ENCODE measurements around the gene PAK4. TPM values are rescaled to one million over a fixed set of nuclear protein-coding genes. Genes with fewer than 3 reads are reported as not detected.
A peak's percentile ranks its signal among the peaks of the same experiment; 100 is the strongest.
"Not testable (repeated sequence)": the region's sequence is repeated elsewhere in the genome, so short reads cannot be mapped to it uniquely, and the experiment has no call there.

Gene PAK4
- total RNA-seq, 1 experiment from 2014 or later, result 7.1 TPM

DNA sequence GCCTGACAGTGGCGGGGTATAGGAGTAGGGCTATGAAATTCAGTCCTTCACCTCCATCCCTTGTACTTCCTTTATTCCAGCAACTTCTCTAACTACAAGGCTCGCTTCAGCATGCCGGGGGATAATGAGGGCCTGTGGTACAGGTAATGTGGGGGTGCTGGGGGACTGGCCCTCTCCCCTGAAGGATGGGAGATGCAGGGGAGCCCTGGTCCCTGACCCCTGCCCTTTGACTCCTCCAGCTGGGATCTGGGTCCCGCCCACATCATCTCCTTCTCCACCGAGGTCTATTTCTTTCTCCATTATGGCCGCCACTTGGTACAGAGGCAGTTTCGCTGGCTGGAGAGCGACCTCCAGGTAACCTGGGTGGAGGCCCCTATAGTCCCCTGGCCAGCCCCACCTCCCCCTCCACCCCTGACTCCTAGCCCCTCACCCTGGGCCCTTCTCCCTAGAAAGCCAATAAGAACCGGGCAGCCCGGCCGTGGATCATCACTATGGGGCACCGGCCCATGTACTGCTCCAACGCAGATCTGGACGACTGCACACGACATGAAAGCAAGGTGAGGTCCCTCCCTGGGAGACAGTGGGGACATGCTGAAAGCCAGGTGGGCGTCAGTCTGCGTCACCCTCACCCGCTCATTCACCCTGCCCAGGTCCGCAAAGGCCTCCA lies 25.0 kb upstream of the PAK4 start:
- DNase-seq (ENCODE audit: low read depth), result no peak

DNA sequence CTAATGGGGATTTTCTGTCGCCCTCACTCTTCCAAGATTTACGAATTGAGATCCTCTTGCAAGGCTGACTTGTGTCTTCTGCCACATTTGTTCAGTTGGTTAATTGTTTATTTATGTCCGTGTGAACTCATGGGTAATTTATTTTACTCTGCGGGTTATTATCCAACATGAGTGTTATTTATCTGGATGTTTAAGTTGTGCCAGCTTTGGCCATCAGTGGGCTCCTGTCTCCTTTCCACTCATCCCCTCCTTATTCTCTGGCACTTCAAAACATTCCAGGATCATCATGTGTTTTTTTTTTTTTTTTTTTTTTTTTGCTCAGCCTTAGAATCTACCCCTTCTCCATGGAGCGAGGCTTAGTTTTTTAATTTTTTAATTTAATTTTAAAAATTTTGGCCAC lies 22.4 kb upstream of the PAK4 start:
- no peak for DNase-seq (ENCODE audit: low read depth)

DNA sequence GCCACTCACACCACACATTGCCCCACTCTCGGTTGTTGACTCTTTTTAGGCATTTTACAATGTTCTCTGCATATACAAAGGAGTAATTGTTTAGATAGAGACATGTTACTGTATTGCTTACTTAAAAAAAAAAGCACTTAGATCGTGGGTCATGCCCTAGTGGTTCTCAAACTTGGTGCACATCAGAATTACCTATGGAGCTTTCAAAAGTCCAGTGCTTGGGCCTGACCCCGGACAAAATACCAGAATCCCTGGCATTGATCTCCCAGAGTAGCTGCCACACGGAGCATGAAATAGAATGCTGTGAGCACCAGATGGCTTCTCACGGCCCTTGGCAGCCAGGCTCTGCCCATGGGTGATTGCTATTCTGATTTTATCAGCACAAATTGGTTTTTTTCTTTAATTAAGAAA lies 21.4 kb upstream of the PAK4 start:
- DNase-seq (ENCODE audit: low read depth), result no peak

DNA sequence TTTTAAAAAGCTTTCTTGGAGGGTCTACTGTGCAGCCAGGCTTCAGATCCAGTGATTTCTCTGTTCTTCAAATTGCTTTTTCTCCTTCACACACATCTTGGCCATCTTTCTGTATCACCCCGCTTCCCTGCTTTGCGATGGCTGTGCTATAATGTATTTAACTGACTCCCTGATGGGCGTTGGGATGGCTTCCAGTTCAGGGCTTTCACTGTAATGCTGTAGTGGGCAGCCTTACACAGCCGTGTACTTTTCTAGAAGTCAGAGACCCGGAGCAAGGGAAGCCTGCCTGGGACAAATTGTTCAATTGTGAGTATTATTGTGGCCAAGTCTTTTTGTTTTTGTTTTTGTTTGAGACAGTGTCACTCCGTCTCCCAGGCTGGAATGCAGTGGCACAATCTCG lies 19.4 kb upstream of the PAK4 start:
- DNase-seq (ENCODE audit: low read depth), result no peak

DNA sequence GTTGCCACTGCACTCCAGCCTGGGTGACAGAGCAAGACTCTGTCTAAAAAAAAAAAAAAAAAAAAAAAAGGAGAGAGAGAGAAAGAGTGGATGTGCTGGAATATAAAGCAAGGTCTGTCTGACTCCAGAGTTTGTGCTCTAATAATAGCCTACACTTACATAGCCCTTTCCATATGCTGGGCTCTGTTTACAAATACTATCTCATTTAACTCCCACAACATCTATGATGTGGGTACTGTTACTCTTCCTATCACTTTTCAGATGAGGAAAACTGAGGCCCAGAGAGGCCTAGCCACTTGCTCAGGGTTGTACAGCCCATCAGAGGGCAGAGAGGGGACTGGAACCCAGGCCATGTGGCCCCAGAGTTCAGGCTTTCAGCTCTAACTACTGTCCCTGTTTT lies 15.9 kb upstream of the PAK4 start:
- DNase-seq (ENCODE audit: low read depth), result no peak

DNA sequence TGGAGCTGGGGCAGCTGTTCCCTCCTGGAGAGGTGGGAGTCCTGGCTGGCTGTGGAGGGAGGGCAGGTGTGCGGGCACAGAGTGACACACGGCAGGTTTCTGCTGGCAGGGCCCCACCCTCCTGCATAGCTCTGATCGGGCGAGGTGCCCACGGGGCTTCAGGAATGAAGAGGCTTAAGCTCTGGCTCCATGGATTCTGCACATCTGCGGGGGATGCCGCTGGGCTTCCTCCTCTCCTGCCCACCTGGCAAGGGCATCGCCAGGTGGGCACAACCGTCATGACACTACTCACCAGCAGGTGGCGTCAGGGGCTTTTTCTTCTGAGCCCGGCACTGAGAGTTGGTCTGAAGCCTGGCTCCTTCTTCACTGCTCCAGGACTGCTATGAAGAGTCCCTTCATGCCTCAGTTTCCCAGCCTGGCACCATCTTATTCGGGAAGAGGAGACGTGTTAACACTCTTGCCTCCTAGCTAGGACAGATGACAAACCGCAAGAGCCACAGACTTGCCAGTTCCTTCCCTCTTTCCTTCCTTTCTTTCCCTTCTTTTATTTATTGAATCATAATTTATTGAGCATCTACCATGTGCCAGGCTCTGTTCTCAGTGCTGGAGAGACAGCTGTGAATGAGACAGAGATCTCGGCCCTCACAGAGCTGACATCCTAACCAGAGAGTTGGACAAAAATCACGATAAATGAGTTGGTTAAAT lies 15.2 kb upstream of the PAK4 start:
- DNase-seq (ENCODE audit: low read depth), result peak; percentile 32

DNA sequence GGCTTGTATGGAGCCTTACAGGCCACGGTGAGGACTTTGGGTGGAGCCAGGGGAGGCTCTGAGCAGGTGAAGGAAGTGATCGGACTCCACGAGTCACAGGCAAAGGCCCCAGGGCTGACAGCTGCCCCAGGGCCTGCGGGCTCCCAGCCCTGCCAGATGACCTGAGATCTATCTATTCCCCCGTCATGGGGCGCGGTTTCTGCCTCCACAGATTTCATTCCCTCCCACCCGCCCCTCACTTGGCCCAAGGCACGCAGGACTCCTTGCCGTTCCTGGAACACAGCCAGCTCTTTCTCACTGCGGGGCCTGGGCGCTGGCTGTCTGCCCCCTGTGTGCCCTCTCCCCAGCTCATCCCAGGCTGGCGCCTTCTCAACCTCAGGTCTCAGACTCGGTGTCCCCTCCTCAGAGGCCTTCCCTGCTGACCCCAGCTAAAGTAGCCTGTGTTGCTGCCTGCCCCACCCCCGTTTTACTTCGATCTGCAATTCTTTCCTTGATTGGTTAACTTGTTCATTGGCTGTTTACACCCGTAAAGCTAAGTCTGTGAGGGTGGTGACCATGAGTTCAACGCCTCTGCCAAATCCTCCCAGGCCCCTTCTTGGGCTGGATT lies 13.9 kb upstream of the PAK4 start:
- peak; percentile 12 for DNase-seq (ENCODE audit: low read depth)

DNA sequence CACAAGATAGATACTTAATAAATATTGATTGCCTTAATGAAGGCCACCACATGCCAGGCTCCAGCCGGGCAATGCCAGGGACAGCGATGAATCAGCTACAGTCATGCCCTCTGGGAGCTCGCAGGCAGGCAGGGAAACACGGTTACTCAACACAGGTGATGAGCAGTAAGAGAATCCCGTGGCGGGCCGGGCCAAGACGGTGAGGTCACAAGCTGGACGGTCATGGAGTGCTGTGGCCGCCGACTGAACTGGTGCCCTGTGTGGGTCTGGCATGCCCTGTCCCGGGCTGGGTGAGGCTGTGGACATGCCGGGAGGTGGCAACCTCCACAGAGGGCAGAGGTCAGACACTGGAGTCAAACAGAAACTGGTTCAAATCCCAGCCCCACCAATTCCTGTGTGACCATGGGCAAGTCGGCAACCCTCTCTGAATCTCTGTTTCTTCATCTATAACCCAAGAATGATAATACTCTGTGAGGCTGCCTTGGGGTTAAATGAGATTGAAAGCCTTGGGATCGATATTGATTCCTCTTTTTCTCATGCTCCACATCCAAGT lies 13.2 kb upstream of the PAK4 start:
- DNase-seq (ENCODE audit: low read depth), result peak; percentile 39

DNA sequence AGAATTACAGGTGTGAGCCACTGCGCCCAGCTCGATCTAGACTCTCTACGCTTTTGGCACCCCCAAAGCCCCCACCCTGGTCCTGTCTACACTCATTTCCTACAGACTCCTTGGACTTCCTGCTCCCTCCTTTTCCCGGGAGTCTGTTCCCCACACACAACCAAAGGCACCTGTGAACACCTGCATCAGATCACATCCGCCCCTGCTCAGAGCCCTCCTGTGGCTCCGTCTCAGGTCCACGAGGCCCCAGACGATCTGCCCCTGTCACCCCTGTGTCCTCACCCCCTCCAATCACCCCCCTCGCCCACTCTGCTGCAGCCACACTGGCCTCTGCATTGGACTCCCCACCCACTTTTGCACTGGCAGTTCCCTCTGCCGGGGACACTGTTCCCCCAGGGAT lies 12.4 kb upstream of the PAK4 start:
- DNase-seq (ENCODE audit: low read depth), result no peak

DNA sequence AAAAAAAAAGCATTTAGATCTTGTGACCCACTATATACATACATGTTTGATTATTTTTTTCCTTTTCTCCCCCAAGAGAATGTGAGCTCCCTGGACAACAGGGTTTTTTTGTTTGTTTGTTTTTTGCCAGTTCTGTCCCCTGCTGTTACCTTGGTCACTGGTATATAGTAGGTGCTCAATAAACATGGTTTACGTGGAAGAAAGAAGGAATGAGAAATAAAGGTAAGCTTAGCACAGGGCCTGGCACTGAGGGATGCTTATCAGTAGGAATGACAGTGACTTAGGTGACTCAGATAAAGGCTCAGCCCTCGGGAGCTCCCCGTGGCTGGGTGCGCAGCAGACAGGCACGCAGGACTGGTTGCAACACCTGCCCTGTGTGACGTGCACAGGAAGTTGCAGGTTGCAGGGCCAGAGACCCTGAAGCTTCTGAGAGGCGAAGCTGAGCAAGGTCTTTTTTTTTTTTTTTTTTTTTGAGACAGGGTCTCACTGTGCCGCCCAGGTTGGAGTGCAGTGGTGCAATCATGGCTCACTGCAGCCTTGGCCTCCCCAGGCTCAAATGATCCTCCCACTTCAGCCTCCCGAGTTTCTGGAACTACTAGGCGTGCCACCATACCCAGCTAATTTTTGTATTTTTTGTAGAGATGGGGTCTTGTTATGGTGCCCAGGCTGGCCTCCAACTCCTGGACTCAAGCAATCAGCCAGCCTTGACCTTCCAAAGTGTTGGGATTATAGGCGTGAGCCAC lies 10.3 kb upstream of the PAK4 start:
- DNase-seq (ENCODE audit: low read depth), result no peak

DNA sequence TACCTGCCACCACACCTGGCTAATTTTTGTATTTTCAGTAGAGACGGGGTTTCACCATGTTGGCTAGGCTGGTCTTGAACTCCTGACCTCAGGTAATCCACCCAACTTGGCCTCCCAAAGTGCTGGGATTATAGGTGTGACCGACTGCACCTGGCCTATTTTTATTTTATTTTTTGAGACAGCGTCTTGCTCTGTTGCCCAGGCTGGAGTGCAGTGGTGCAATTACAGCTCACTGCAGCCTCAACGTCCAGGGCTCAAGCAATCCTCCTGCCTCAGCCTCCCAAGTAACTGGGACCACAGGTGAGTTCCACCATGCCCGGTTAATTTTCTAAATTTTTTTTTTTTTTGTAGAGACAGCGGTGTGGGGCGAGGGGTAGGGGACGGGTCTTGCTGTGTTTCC lies 8.6 kb upstream of the PAK4 start:
- not testable (repeated sequence) for DNase-seq (ENCODE audit: low read depth)

DNA sequence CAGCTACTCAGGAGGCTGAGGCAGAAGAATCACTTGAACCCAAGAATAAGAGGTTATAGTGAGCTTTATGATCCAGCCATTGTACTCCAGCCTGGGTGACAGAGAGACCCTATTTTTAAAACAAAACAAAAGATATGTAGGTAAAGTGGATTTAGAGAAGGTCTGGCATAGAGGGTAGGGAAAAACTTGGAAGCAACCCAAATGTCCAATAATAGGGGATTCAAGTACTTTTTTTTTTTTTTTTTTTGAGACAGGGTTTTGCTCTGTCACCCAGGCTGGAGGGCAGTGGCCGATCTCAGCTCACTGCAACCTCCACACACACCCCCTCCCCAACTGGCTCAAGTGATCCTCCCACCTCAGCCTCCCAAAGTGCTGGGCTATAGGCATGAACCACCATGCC lies 5.8 kb upstream of the PAK4 start:
- no peak for DNase-seq (ENCODE audit: low read depth)

DNA sequence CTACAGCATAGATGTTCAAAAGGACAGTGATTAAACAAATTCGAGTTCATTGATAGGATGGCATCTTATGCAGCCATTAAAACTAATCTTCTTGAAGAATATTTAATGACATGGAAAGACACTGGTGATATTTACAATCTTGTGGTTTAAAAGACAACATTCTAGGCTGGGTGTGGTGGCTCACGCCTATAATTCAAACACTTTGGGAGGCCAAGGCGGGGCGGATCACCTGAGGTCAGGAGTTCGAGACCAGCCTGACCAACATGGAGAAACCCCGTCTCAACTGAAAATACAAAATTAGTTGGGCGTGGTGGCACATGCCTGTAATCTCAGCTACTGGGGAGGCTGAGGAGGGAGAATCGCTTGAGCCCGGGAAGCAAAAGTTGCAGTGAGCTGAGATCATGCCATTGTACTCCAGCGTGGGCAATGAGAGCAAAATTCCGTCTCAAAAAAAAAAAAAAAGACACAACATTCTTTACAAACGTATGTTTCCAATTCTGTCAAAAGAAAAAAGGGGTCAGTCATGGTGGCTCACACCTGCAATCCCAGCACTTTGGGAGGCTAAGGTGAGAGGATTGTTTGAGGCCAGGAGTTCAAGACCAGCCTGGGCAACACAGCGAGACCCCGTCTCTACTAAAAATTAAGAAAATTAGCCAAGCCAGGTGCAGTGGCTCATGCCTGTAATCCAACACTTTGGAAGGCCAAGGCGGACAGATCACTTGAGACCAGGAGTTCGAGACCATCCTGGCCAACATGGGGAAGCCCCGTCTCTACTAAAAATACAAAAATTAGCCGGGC lies 2.5 kb upstream of the PAK4 start:
- DNase-seq (ENCODE audit: low read depth), result no peak

DNA sequence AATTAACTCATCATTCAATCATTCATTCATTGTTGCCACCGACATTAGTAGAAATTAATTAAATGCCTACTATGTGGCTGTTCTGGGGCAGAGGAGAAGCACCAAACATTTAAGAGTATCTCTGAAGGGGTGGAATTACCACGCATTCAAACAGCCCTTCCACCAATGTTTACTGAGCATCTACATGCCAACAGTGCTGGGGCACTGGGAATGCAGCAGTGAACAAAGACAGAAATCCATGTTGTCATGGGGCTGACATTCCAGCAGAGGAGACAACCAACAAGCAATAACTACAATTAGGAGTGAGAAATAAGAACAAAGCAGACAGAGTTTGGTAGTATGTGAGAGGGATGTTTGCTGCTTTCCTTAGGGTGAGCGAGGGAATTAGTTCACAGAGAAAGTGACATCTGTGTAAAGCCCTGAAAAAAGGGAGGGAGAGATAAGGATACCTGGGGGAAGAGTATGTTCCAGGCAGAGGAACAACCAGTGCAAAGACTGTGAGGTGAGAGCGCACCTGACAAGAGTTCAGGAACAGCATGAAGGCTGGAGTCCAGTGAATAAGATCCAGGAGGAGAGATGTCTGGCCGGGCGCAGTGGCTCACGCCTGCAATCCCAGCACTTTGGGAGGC lies 1.3 kb upstream of the PAK4 start:
- DNase-seq (ENCODE audit: low read depth), result no peak

DNA sequence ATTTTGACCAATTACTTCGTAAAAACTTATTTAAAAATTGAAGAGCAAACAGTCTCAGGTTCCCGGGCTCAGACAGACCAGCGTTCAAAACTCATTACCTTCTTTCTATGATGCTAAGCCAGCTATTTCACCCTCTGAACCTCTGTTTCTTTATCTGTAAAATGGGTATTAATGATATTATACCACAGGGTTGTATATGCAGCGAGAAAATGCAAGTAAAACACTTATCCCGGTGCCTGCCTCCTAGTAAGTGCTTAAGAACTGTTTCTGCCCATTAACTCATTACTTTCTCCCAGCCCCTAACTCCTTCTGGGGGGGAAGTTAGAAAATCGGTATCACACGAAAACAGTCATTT lies 410 bp upstream of the PAK4 start:
- no peak for DNase-seq (ENCODE audit: low read depth)

DNA sequence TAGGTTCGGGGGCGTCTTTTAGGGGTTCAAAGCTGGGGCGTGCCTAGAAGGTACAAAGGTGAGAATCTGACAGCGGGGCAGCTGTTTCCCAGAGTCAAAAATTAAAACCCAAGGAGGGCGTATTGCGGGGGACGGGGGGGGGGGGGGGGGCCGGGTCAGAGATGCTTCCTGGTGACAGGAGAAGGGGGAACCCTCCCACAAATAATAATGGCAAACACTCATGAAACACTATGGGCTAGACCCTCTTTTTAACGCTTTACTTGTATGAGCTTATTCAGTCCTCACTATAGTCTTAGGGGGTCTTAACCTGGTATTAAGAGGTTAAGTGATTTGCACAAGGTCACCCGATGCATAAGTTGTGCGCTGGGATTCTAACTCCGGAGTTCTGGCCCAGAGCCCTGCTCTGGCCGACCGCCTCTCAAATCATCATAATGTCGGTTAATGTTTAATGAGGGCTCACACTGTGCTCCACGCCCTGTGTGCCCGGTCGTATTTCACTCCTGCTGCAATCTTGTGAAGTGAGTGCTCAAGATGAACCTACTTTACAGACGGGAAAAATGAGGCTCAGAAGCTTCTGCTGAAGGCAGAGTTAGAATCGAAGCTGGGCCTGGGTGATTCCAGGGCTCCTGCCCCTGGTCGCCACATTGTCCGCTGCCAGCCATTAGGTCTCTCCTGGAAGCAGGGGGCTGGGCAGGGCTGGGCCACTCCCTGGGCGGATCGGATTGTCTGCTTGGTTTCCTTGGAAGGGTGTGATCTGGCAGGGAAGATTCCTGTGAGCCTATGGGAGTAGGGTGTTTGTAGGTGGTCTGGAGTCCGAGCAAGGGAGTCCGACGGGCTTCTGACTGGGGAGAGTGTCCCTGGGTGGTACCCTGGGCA lies 964 bp downstream of the PAK4 start:
- peak; percentile 9 for DNase-seq (ENCODE audit: low read depth)

DNA sequence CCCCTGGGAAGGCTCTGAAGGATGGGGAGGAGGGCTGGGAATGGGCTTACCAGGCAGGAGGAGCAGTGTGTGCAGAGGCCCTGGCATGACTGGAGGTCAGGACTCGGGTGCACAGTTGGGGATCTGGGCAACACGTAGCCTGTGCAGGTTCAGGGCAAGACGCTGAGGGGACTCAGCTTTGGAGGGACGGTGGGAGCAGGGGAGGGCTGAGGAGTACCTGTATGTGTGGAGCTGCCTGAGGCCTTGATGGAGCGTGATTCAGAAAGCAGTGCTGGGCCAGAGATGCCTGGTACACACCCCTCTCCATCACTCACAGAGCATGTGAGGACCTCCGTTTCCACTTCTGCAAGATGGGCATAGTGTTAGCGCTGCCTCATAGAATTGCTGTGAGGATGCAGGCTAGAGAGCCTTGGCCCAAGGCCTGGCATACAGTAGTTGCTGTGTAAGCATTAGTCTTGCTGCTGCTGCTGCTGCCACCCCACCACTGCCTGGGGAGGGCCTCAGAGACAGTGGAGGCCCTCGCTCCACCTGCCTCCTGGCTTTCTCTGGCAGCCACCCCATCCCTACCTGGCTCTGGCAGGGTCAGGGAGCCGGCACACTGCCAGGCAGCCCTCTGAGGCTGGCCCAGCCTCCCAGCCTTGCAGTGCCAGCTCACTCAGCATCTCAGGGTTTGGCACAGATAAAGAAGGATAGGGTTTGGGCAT lies 2.4 kb downstream of the PAK4 start:
- no peak for DNase-seq (ENCODE audit: low read depth)

DNA sequence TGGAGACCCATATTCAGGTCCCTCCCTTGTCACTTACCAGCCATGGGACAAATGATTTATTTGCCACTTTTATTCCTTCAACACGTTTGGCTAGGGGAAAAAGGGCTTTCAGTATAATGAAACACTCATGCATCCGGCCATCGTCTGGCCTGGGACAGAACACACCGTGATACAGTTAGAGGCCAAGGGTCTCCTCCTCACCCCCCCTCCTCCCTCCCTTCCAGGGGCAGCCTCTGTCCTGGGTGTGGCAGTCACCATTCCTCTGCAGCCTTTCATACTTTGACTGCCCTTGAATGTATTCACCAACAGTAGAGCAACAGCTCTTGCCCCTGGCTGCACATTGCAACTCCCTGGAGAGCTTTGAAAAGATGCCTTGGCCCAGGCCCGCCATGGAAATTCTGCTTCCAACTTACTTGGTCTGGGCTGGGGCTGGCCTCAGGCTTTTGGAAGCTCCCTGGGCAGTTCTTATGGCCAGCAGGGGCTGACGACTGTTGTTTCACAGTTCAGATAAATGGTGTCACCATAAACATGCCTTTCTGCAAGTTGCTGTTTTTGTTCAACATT lies 3.0 kb downstream of the PAK4 start:
- no peak for DNase-seq (ENCODE audit: low read depth)

DNA sequence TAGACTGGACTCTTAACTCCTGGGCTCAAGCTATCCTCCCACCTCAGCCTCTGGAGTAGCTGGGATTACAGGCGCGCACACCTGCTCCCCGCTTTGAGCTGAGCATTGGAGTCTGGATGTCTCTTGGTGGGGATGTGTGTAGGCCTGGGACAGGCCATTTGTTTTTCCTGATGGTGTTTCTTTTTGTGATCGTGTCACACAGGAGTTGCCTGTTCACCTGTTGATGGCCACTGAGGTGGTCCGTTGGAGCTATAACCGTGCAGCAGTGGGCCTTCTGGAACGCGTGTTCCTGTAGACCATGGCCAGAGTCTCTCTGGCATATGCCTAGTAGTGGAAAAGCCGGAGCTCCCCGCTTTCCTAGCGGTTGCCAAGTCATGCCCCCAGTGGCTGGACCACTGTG lies 3.5 kb downstream of the PAK4 start:
- no peak for DNase-seq (ENCODE audit: low read depth)
